Stomach smooth muscle (tissue), 2 donors: Measurements from ENCODE around the gene LIN37.

ENCODE experiments used
- H3K27ac ChIP-seq: one replicate; pipeline ENCODE4 v1.7.0; 2013; ENCODE audit warnings: mild to moderate bottlenecking, low read length, inconsistent platforms
- H3K27me3 ChIP-seq, 2 donors: one replicate each; pipeline ENCODE4 v1.7.0; 2013; ENCODE audit warnings: low read length in 2 of 2; ENCODE audit not compliant: insufficient read depth in 2 of 2, control insufficient read depth in 1 of 2
- H3K36me3 ChIP-seq, 2 donors: one replicate each; pipeline ENCODE4 v1.7.0; 2013; ENCODE audit warnings: low read length in 2 of 2; ENCODE audit not compliant: control insufficient read depth in 2 of 2, insufficient read depth in 2 of 2
- H3K4me1 ChIP-seq: one replicate; pipeline ENCODE4 v1.7.0; 2013; ENCODE audit warnings: low read length; ENCODE audit not compliant: control insufficient read depth, insufficient read depth
- H3K4me3 ChIP-seq, 2 donors: one replicate each; pipeline ENCODE4 v1.7.0; 2013; ENCODE audit warnings: low read length in 2 of 2
- H3K9ac ChIP-seq, 2 donors: one replicate each; pipeline ENCODE4 v1.7.0; 2013; ENCODE audit warnings: low read length in 2 of 2, mild to moderate bottlenecking in 1 of 2
- H3K9me3 ChIP-seq, 2 donors: one replicate each; pipeline ENCODE4 v1.7.0; 2013; ENCODE audit warnings: low read length in 2 of 2; ENCODE audit not compliant: control insufficient read depth in 2 of 2
- donor health status: healthy.
- donor health status: Pancreatic carcinoma.

The LIN37 gene

GRCh38 chr19:35729763-35730162 is 18.6 kb upstream of the LIN37 start:
- Histone ChIP-seq H3K9ac (no peak overlapping the region), H3K9me3 (no peaks in the 10 kb centered on the region), H3K27ac (no peak overlapping the region), H3K4me1 (no peaks in the 10 kb centered on the region), H3K27me3 (no peaks in the 10 kb centered on the region), H3K4me3 (no peak overlapping the region), H3K36me3 (peaks cover 71 to 76% of the 10 kb centered on the region in 2 donors)

- Histone ChIP-seq H3K27me3 (no peaks in the 10 kb centered on the region), H3K4me3 (no peak overlapping the region), H3K9ac (no peak overlapping the region), H3K36me3 (peaks cover 71 to 75% of the 10 kb centered on the region in 2 donors), H3K4me1 (no peaks in the 10 kb centered on the region), H3K27ac (no peak overlapping the region), H3K9me3 (no peaks in the 10 kb centered on the region)
These were observed 18.1 kb upstream of the LIN37 start for GRCh38 chr19:35730326-35730725.

- Histone ChIP-seq H3K9ac (no peak overlapping the region), H3K4me3 (no peak overlapping the region), H3K9me3 (no peaks in the 10 kb centered on the region), H3K36me3 (peaks cover 65 to 70% of the 10 kb centered on the region in 2 donors), H3K27me3 (no peaks in the 10 kb centered on the region), H3K27ac (no peak overlapping the region), H3K4me1 (no peaks in the 10 kb centered on the region)
These were observed 17.0 kb upstream of the LIN37 start for GRCh38 chr19:35731353-35731752.

- no peaks in the 10 kb centered on the region for H3K27me3 ChIP-seq
- H3K27ac ChIP-seq = no peak overlapping the region
- no peak overlapping the region for H3K9ac ChIP-seq
- no peaks in the 10 kb centered on the region for H3K4me1 ChIP-seq
- peaks cover 60 to 70% of the 10 kb centered on the region in 2 donors for H3K36me3 ChIP-seq
- no peaks in the 10 kb centered on the region for H3K9me3 ChIP-seq
- no peak overlapping the region for H3K4me3 ChIP-seq
These were observed 16.5 kb upstream of the LIN37 start for GRCh38 chr19:35731779-35732405.

GRCh38 chr19:35732540-35733179 is 15.7 kb upstream of the LIN37 start:
- Histone ChIP-seq H3K9ac (no peak overlapping the region), H3K27me3 (no peaks in the 10 kb centered on the region), H3K4me1 (no peaks in the 10 kb centered on the region), H3K27ac (no peak overlapping the region), H3K4me3 (no peak overlapping the region), H3K36me3 (peaks cover 53 to 65% of the 10 kb centered on the region in 2 donors), H3K9me3 (no peaks in the 10 kb centered on the region)

- no peaks in the 10 kb centered on the region for H3K4me1 ChIP-seq
- no peak overlapping the region for H3K4me3 ChIP-seq
- no peak overlapping the region for H3K27ac ChIP-seq
- H3K36me3 ChIP-seq = peaks cover 55 to 66% of the 10 kb centered on the region in 2 donors
- no peaks in the 10 kb centered on the region for H3K27me3 ChIP-seq
- no peaks in the 10 kb centered on the region for H3K9me3 ChIP-seq
- H3K9ac ChIP-seq = no peak overlapping the region
These were observed 14.9 kb upstream of the LIN37 start for GRCh38 chr19:35733180-35734125.

- H3K9ac ChIP-seq = no peak overlapping the region
- H3K9me3 ChIP-seq = no peaks in the 10 kb centered on the region
- H3K36me3 ChIP-seq = peaks cover 52 to 62% of the 10 kb centered on the region in 2 donors
- H3K27ac ChIP-seq = no peak overlapping the region
- H3K4me1 ChIP-seq = no peaks in the 10 kb centered on the region
- H3K27me3 ChIP-seq = no peaks in the 10 kb centered on the region
- H3K4me3 ChIP-seq = no peak overlapping the region
These were observed 14.1 kb upstream of the LIN37 start for GRCh38 chr19:35734273-35734672.

GRCh38 chr19:35734889-35735288 is 13.5 kb upstream of the LIN37 start:
- Histone ChIP-seq H3K4me1 (peaks cover 4% of the 10 kb centered on the region), H3K9ac (no peak overlapping the region), H3K9me3 (no peaks in the 10 kb centered on the region), H3K27ac (no peak overlapping the region), H3K4me3 (no peak overlapping the region), H3K27me3 (no peaks in the 10 kb centered on the region), H3K36me3 (peaks cover 47 to 56% of the 10 kb centered on the region in 2 donors)

- H3K27me3 ChIP-seq = no peaks in the 10 kb centered on the region
- H3K4me1 ChIP-seq = peaks cover 14% of the 10 kb centered on the region
- no peaks in the 10 kb centered on the region for H3K9me3 ChIP-seq
- no peak overlapping the region for H3K4me3 ChIP-seq
- H3K36me3 ChIP-seq = peaks cover 30 to 40% of the 10 kb centered on the region in 2 donors
- no peak overlapping the region for H3K27ac ChIP-seq
- H3K9ac ChIP-seq = no peak overlapping the region
These were observed 11.2 kb upstream of the LIN37 start for GRCh38 chr19:35736913-35737886.
